K562 (cell line): ENCODE data around the gene TFAP2A. TPM values are rescaled to one million over a fixed set of nuclear protein-coding genes. Genes with fewer than 3 reads are reported as not detected.

Source experiments
- RBM25 ChIP-seq: fragments of 200-400 bp; formaldehyde crosslinking; IDR thresholded peaks from 2 replicates; pipeline ENCODE4 v1.6.1; 2018; ENCODE audit warnings: low read length, low read depth, moderate library complexity; ENCODE audit not compliant: severe bottlenecking
- ZNF133 ChIP-seq: fragments of 250-450 bp; sonication (Bioruptor Pico); IDR thresholded peaks from 2 replicates; pipeline ENCODE4 v1.4.0; 2020; ENCODE audit warnings: mild to moderate bottlenecking
- ZNF146 ChIP-seq: IDR thresholded peaks from one replicate; pipeline ENCODE4 v1.6.1; 2018; ENCODE audit warnings: missing compliant biosample characterization; ENCODE audit not compliant: unreplicated experiment
- polyA plus RNA-seq, 8 experiments: library from polyadenylated mRNA; depleted of rRNA in 4 of 8; stranded (reverse) in 5 of 8; unstranded in 3 of 8; fragments of >200 nt; fragmentation: Nextera tagmentation in 2 of 8; fragmentation: Illumina TruSeq in 1 of 8; extraction: Ambion mirVana in 2 of 8; extraction: Trizol in 1 of 8; gene quantifications; 2 replicates each; pipeline versions ENCODE4 v1.2.1 to v1.2.3, GENCODE V29; 2011 to 2014; ENCODE audit warnings: inconsistent platforms in 1 of 8, missing spikeins in 1 of 8
- total RNA-seq, 7 experiments: library from RNA; depleted of rRNA in 6 of 7; stranded (reverse); fragments of >200 nt in 6 of 7; fragmentation: Illumina TruSeq in 2 of 7; extraction: Trizol in 2 of 7; gene quantifications; 2 replicates each; pipeline versions ENCODE4 v1.2.1 to v1.2.3, GENCODE V29; 2011 to 2021; ENCODE audit warnings: low replicate concordance in 1 of 7
- TF ChIP-seq, protein P1 (sequence below): fragments of 450-650 bp; IDR thresholded peaks from 2 replicates; pipeline ENCODE4 v1.6.1; 2016; ENCODE audit warnings: low read depth
- TF ChIP-seq, protein P2 (sequence below): fragments of 450-650 bp; IDR thresholded peaks from 2 replicates; pipeline ENCODE4 v1.6.1; 2016; ENCODE audit warnings: mild to moderate bottlenecking, moderate library complexity

TFAP2A gene
- total and polyA plus RNA-seq, 9 of the 15 experiments (the other 6 are each of a cell fraction or from before 2014, with no cell fraction given), result 0.14 to 0.53 (median 0.19) TPM; not detected in 1

DNA sequence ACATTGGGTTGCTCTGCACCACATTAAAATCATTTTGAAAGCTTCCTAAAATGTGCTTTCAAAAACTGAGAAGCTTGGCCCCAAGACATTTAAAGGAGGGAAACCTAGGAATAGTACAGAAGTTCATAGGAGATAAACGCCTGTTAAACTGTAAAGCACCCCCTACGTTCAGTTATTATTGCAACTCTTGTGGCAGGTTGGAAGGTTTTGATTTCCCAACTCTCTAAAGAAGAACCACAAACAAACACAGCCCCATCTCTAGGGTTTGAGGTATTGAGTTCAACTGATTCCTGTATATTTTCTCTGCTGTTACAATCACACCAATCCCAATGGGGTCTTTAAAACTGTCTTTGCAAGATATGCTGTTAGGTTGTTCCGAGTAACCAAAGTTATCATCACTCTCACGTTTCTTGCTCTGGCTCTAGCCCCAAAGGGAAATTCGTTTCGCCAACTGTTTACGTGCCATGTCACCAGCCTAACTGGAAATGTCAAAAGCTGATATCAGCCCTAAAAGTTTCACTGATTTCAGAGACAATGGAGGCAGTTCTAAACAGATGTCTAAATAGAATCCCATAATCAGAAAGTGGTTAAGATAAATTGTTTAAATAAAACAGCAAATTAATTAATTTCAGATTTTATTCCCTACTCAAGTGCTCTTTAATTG is 12.1 kb downstream of the TFAP2A start (continued):
- TF ChIP-seq, protein P1, sequence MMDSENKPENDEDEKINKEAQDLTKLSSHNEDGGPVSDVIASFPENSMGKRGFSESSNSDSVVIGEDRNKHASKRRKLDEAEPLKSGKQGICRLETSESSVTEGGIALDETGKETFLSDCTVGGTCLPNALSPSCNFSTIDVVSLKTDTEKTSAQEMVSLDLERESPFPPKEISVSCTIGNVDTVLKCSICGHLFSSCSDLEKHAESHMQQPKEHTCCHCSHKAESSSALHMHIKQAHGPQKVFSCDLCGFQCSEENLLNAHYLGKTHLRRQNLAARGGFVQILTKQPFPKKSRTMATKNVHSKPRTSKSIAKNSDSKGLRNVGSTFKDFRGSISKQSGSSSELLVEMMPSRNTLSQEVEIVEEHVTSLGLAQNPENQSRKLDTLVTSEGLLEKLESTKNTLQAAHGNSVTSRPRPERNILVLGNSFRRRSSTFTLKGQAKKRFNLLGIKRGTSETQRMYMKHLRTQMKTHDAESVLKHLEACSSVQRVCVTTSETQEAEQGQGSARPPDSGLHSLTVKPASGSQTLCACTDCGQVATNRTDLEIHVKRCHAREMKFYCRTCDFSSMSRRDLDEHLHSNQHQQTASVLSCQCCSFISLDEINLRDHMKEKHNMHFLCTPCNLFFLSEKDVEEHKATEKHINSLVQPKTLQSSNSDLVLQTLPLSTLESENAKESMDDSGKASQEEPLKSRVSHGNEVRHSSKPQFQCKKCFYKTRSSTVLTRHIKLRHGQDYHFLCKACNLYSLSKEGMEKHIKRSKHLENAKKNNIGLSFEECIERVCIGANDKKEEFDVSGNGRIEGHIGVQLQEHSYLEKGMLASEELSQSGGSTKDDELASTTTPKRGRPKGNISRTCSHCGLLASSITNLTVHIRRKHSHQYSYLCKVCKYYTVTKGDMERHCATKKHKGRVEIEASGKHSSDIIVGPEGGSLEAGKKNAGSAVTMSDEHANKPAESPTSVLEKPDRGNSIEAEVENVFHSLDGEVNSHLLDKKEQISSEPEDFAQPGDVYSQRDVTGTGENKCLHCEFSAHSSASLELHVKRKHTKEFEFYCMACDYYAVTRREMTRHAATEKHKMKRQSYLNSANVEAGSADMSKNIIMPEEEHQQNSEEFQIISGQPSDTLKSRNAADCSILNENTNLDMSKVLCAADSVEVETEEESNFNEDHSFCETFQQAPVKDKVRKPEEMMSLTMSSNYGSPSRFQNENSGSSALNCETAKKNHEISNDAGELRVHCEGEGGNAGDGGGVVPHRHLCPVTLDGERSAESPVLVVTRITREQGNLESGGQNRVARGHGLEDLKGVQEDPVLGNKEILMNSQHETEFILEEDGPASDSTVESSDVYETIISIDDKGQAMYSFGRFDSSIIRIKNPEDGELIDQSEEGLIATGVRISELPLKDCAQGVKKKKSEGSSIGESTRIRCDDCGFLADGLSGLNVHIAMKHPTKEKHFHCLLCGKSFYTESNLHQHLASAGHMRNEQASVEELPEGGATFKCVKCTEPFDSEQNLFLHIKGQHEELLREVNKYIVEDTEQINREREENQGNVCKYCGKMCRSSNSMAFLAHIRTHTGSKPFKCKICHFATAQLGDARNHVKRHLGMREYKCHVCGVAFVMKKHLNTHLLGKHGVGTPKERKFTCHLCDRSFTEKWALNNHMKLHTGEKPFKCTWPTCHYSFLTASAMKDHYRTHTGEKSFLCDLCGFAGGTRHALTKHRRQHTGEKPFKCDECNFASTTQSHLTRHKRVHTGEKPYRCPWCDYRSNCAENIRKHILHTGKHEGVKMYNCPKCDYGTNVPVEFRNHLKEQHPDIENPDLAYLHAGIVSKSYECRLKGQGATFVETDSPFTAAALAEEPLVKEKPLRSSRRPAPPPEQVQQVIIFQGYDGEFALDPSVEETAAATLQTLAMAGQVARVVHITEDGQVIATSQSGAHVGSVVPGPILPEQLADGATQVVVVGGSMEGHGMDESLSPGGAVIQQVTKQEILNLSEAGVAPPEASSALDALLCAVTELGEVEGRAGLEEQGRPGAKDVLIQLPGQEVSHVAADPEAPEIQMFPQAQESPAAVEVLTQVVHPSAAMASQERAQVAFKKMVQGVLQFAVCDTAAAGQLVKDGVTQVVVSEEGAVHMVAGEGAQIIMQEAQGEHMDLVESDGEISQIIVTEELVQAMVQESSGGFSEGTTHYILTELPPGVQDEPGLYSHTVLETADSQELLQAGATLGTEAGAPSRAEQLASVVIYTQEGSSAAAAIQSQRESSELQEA, result no peak
- TF ChIP-seq ZNF146 (CRISPR knock-in tag) (no peak), RBM25 (no peak), ZNF133 (no peak)
- TF ChIP-seq, protein P2, sequence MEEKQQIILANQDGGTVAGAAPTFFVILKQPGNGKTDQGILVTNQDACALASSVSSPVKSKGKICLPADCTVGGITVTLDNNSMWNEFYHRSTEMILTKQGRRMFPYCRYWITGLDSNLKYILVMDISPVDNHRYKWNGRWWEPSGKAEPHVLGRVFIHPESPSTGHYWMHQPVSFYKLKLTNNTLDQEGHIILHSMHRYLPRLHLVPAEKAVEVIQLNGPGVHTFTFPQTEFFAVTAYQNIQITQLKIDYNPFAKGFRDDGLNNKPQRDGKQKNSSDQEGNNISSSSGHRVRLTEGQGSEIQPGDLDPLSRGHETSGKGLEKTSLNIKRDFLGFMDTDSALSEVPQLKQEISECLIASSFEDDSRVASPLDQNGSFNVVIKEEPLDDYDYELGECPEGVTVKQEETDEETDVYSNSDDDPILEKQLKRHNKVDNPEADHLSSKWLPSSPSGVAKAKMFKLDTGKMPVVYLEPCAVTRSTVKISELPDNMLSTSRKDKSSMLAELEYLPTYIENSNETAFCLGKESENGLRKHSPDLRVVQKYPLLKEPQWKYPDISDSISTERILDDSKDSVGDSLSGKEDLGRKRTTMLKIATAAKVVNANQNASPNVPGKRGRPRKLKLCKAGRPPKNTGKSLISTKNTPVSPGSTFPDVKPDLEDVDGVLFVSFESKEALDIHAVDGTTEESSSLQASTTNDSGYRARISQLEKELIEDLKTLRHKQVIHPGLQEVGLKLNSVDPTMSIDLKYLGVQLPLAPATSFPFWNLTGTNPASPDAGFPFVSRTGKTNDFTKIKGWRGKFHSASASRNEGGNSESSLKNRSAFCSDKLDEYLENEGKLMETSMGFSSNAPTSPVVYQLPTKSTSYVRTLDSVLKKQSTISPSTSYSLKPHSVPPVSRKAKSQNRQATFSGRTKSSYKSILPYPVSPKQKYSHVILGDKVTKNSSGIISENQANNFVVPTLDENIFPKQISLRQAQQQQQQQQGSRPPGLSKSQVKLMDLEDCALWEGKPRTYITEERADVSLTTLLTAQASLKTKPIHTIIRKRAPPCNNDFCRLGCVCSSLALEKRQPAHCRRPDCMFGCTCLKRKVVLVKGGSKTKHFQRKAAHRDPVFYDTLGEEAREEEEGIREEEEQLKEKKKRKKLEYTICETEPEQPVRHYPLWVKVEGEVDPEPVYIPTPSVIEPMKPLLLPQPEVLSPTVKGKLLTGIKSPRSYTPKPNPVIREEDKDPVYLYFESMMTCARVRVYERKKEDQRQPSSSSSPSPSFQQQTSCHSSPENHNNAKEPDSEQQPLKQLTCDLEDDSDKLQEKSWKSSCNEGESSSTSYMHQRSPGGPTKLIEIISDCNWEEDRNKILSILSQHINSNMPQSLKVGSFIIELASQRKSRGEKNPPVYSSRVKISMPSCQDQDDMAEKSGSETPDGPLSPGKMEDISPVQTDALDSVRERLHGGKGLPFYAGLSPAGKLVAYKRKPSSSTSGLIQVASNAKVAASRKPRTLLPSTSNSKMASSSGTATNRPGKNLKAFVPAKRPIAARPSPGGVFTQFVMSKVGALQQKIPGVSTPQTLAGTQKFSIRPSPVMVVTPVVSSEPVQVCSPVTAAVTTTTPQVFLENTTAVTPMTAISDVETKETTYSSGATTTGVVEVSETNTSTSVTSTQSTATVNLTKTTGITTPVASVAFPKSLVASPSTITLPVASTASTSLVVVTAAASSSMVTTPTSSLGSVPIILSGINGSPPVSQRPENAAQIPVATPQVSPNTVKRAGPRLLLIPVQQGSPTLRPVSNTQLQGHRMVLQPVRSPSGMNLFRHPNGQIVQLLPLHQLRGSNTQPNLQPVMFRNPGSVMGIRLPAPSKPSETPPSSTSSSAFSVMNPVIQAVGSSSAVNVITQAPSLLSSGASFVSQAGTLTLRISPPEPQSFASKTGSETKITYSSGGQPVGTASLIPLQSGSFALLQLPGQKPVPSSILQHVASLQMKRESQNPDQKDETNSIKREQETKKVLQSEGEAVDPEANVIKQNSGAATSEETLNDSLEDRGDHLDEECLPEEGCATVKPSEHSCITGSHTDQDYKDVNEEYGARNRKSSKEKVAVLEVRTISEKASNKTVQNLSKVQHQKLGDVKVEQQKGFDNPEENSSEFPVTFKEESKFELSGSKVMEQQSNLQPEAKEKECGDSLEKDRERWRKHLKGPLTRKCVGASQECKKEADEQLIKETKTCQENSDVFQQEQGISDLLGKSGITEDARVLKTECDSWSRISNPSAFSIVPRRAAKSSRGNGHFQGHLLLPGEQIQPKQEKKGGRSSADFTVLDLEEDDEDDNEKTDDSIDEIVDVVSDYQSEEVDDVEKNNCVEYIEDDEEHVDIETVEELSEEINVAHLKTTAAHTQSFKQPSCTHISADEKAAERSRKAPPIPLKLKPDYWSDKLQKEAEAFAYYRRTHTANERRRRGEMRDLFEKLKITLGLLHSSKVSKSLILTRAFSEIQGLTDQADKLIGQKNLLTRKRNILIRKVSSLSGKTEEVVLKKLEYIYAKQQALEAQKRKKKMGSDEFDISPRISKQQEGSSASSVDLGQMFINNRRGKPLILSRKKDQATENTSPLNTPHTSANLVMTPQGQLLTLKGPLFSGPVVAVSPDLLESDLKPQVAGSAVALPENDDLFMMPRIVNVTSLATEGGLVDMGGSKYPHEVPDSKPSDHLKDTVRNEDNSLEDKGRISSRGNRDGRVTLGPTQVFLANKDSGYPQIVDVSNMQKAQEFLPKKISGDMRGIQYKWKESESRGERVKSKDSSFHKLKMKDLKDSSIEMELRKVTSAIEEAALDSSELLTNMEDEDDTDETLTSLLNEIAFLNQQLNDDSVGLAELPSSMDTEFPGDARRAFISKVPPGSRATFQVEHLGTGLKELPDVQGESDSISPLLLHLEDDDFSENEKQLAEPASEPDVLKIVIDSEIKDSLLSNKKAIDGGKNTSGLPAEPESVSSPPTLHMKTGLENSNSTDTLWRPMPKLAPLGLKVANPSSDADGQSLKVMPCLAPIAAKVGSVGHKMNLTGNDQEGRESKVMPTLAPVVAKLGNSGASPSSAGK, result no peak
